VCaP (cell line): ENCODE measurements around the gene KCNJ6.

Source experiments
- H3K27ac ChIP-seq: fragments of 450-650 bp; 2 replicates; pipeline ENCODE4 v1.5.1; 2017
- CTCF ChIP-seq: fragments of 450-650 bp; conservative IDR thresholded peaks from 2 replicates; pipeline ENCODE4 v1.5.1; 2017; ENCODE audit warnings: mild to moderate bottlenecking, moderate library complexity

Gene KCNJ6

GRCh38 chr21:37916310-37917051 is at the start of gene KCNJ6:
KCNJ6 (minus strand) TSS chr21:37916457; CDS start chr21:37840682, 75,775 bp downstream.
- TF ChIP-seq CTCF, result peak; percentile 98
- H3K27ac ChIP-seq, result peak within 1 kb of the TSS; percentile 32; the same call in 1 of the 2 replicates

GRCh38 chr21:37965088-37965805 is 49.0 kb upstream of the KCNJ6 start:
- no peak for TF ChIP-seq CTCF
- no peak overlapping the region for H3K27ac ChIP-seq

- no peak overlapping the region for H3K27ac ChIP-seq
- no peak for TF ChIP-seq CTCF
Measured at GRCh38 chr21:37958537-37958936, 42.3 kb upstream of the KCNJ6 start.

GRCh38 chr21:37956772-37957171 is 40.5 kb upstream of the KCNJ6 start:
- no peak overlapping the region for H3K27ac ChIP-seq
- no peak for TF ChIP-seq CTCF

DNA sequence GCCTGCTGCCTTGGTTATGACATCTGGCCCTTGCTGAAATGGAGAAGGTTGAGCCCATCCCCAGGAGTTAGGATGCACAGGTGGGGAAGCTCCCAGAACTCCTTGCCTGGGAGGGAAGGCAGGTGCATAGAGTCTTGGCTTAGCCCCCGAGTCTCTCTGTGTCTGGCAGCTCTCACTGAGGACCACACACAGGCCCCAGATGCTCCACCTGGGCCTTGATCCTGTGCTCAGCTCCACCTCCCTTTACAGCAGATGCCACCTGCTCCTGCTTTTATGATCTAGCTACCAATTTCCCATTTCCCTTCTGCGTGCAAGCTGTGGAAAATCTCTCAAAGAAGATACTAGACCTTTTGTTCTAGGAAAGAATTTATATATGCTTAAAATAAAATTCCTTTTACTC is 28.8 kb upstream of the KCNJ6 start:
- no peak for TF ChIP-seq CTCF
- no peak overlapping the region for H3K27ac ChIP-seq

DNA sequence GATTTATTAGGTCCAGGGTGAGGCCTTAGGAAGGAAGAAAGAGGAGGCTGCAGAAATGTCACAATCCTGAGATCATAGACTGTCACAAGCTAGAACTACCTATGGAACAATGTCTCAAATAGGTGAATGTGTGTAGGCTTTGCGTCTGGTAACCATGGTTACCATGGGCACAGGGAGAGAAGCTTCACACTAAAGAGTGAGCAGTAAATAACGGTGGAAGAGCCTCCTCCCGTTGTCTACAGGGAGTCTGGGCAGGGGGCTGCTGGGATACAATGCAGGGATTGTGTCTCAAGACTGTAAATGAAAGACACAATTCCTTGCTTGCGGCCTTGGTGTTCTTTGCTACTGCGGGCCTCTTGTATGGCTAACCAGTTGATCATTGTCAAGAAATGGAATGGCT is 28.2 kb upstream of the KCNJ6 start:
- TF ChIP-seq CTCF, result no peak
- H3K27ac ChIP-seq, result no peak overlapping the region

DNA sequence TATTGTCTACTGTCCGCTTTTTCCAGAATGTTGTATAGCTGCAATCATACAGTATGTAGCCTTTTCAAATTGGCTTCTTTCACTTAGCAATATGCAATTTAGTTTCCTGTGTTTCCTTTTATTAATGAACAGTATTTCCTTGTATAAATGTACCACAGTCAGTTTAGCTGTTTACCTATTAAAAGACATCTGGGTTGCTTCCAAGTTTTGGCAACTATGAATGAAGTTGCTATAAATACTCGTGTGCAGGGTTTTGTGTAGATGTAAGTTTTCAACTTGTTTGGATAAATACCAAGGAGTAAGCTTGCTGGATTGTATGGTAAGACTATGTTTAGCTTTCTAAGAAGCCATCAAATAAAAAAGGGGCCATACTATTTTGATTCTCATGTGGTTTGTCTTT is 24.4 kb upstream of the KCNJ6 start:
- TF ChIP-seq CTCF, result no peak
- H3K27ac ChIP-seq, result no peak overlapping the region
